ENCODE data around the gene TOX2.

DNA sequence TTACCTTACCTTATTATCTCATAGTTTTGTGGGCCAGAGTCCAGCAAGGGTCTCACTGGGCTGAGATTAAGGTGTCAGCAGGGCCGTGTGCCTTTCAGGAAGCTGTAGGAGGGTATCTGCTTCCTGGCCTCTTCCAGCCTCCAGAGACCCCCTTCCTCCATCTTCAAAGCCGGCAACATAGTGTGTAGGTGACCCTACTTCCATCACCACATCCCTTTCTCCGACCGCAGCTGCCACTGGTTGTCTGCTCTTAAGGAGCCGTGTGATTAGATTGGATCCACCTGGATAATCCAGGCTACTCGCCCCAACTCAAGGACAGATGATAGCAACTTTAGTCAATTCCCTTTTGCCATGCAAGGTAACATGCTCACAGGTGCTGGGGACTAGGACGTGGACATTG lies 181.2 kb downstream of the TOX2 start:
- TF ChIP-seq, protein P1, sequence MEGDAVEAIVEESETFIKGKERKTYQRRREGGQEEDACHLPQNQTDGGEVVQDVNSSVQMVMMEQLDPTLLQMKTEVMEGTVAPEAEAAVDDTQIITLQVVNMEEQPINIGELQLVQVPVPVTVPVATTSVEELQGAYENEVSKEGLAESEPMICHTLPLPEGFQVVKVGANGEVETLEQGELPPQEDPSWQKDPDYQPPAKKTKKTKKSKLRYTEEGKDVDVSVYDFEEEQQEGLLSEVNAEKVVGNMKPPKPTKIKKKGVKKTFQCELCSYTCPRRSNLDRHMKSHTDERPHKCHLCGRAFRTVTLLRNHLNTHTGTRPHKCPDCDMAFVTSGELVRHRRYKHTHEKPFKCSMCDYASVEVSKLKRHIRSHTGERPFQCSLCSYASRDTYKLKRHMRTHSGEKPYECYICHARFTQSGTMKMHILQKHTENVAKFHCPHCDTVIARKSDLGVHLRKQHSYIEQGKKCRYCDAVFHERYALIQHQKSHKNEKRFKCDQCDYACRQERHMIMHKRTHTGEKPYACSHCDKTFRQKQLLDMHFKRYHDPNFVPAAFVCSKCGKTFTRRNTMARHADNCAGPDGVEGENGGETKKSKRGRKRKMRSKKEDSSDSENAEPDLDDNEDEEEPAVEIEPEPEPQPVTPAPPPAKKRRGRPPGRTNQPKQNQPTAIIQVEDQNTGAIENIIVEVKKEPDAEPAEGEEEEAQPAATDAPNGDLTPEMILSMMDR (IDR thresholded peaks at IDR 0.05; ENCODE audit: insufficient read depth, low read depth, low read length): no peak
- TF ChIP-seq EZH2 (IDR thresholded peaks at IDR 0.05; ENCODE audit: insufficient read depth, low read length): no peak
